OCI-LY7 (cell line): ENCODE data around the gene GATA2.

Experiments used
- CTCF ChIP-seq: fragments of 200-600 bp; sonication (generic); conservative IDR thresholded peaks from 2 replicates; pipeline ENCODE4 v1.5.1; 2014; ENCODE audit warnings: mild to moderate bottlenecking, antibody characterized with exemption, low read length, moderate library complexity, mixed read lengths
- EZH2phosphoT487 ChIP-seq: fragments of 200-600 bp; sonication (generic); IDR thresholded peaks from 2 replicates; pipeline ENCODE4 v1.6.1; 2018; ENCODE audit warnings: low read depth, borderline replicate concordance, mild to moderate bottlenecking, mixed run types, antibody characterized with exemption, low read length, moderate library complexity, mixed read lengths

- TF ChIP-seq CTCF (no peak), EZH2phosphoT487 (no peak)
Observed at GRCh38 chr3:128430301-128430700, 62.7 kb downstream of the GATA2 start.
